C4-2B (cell line): ENCODE results near the gene TIGIT.

Source experiments
- H3K27ac ChIP-seq: fragments of 450-650 bp; 2 replicates; pipeline ENCODE4 v1.5.1; 2017
- CTCF ChIP-seq: fragments of 450-650 bp; conservative IDR thresholded peaks from 2 replicates; pipeline ENCODE4 v1.5.1; 2017; ENCODE audit warnings: mild to moderate bottlenecking
- ZFX ChIP-seq: fragments of 450-650 bp; IDR thresholded peaks from 2 replicates; pipeline ENCODE4 v1.6.1; 2017

TIGIT gene

GRCh38 chr3:114293838-114294535, at the start of gene TIGIT:
Gene TIGIT, plus strand, starts transcription at chr3:114294028. Its CDS starts 34 bp downstream, at chr3:114294062.
- TF ChIP-seq CTCF (no peak), ZFX (no peak)
- H3K27ac ChIP-seq = no peak within 1 kb of the TSS

- no peak overlapping the region for H3K27ac ChIP-seq
- TF ChIP-seq ZFX (no peak), CTCF (no peak)
Measured at GRCh38 chr3:114252954-114253353, 40.9 kb upstream of the TIGIT start.

GRCh38 chr3:114253505-114253904, 40.3 kb upstream of the TIGIT start:
- TF ChIP-seq CTCF (no peak), ZFX (no peak)
- H3K27ac ChIP-seq = no peak overlapping the region

GRCh38 chr3:114259566-114259965, 34.3 kb upstream of the TIGIT start:
- H3K27ac ChIP-seq = no peak overlapping the region
- TF ChIP-seq CTCF (no peak), ZFX (no peak)

GRCh38 chr3:114260152-114260551, 33.7 kb upstream of the TIGIT start:
- no peak overlapping the region for H3K27ac ChIP-seq
- TF ChIP-seq ZFX (no peak), CTCF (no peak)

GRCh38 chr3:114270019-114270418, 23.8 kb upstream of the TIGIT start:
- TF ChIP-seq CTCF = no peak
- TF ChIP-seq ZFX = no peak
- no peak overlapping the region for H3K27ac ChIP-seq

GRCh38 chr3:114272271-114272670, 21.6 kb upstream of the TIGIT start:
- H3K27ac ChIP-seq = no peak overlapping the region
- TF ChIP-seq CTCF = no peak
- no peak for TF ChIP-seq ZFX
